Transverse colon (tissue), 3 donors: Measurements from ENCODE around the gene MRGPRG.

Experiments used
- CTCF ChIP-seq, 5 experiments: fragments of 200-600 bp in 3 of 5; fragments of 450-650 bp in 2 of 5; sonication (generic) in 3 of 5; IDR thresholded peaks; 1 replicate in 2 of 5; 2 replicates in 3 of 5; pipeline ENCODE4 v1.5.1; 2016 to 2017; ENCODE audit warnings: antibody characterized with exemption in 5 of 5, inconsistent platforms in 3 of 5, mild to moderate bottlenecking in 2 of 5, moderate library complexity in 1 of 5
- EP300 ChIP-seq: sonication (generic); formaldehyde crosslinking; IDR thresholded peaks from one replicate; pipeline ENCODE4 v1.6.1; 2017; ENCODE audit warnings: antibody characterized with exemption, low read depth
- POLR2A ChIP-seq: fragments of 450-650 bp; IDR thresholded peaks from one replicate; pipeline ENCODE4 v1.6.1; 2016; ENCODE audit warnings: antibody characterized with exemption, mild to moderate bottlenecking, moderate library complexity

GRCh38 chr11:3182462-3182852 is 36.2 kb downstream of the MRGPRG start:
- TF ChIP-seq CTCF (IDR thresholded peaks at IDR 0.05): no peak
- TF ChIP-seq POLR2A: no peak
- no peak for TF ChIP-seq EP300
